ENCODE data around the gene CATSPER1. TPM values are rescaled to one million over a fixed set of nuclear protein-coding genes. Genes with fewer than 3 reads are reported as not detected.
A peak's percentile ranks its signal among the peaks of the same experiment; 100 is the strongest.

Gene CATSPER1
- total and polyA plus RNA-seq, 2 of the 13 experiments (the other 11 are each of a cell fraction or from before 2014, with no cell fraction given), result 0.17 TPM; not detected in 1

GRCh38 chr11:65988791-65989592 lies 37.3 kb downstream of the CATSPER1 start (continued):
- no peak for TF ChIP-seq RNF219 (CRISPR knock-in tag; IDR thresholded peaks at IDR 0.05)
- TF ChIP-seq GMEB1 (CRISPR knock-in tag; IDR thresholded peaks at IDR 0.05; ENCODE audit: borderline replicate concordance), result no peak
- no peak for TF ChIP-seq ZFP1 (CRISPR knock-in tag; IDR thresholded peaks at IDR 0.05)
- no peak for TF ChIP-seq ZNF260 (CRISPR knock-in tag; IDR thresholded peaks at IDR 0.05; ENCODE audit: borderline replicate concordance, low read depth)
- no peak for TF ChIP-seq ADNP (CRISPR knock-in tag; IDR thresholded peaks at IDR 0.05)
- no peak for TF ChIP-seq MTERF4 (CRISPR knock-in tag; IDR thresholded peaks at IDR 0.05)
- TF ChIP-seq TP53 (CRISPR knock-in tag; conservative IDR thresholded peaks at IDR 0.05), result no peak
- TF ChIP-seq ZHX1 (CRISPR knock-in tag; IDR thresholded peaks at IDR 0.05; ENCODE audit: low read depth), result no peak
- no peak for TF ChIP-seq ZSCAN30 (CRISPR knock-in tag; IDR thresholded peaks at IDR 0.05)
- no peak for TF ChIP-seq RARG (CRISPR knock-in tag; IDR thresholded peaks at IDR 0.05; ENCODE audit: low read depth)
- TF ChIP-seq KAT8 (CRISPR knock-in tag; IDR thresholded peaks at IDR 0.05), result peak; percentile 55; the same call in 1 of the 2 replicates
- TF ChIP-seq ZNF800 (CRISPR knock-in tag; IDR thresholded peaks at IDR 0.05), result no peak
- no peak for TF ChIP-seq SNRNP70 (IDR thresholded peaks at IDR 0.05; ENCODE audit: low read depth, low read length)
- TF ChIP-seq ZNF335 (CRISPR knock-in tag; IDR thresholded peaks at IDR 0.05), result no peak
- TF ChIP-seq GATA4 (IDR thresholded peaks at IDR 0.05; ENCODE audit: borderline replicate concordance, low read depth), result no peak
- no peak for TF ChIP-seq ZNF18 (CRISPR knock-in tag; IDR thresholded peaks at IDR 0.05; ENCODE audit: insufficient replicate concordance)
- no peak for TF ChIP-seq ZNF549 (CRISPR knock-in tag; IDR thresholded peaks at IDR 0.05)
- TF ChIP-seq FOXM1 (CRISPR knock-in tag; IDR thresholded peaks at IDR 0.05), result no peak
